ENCODE measurements around the gene MVP.

The MVP gene

DNA sequence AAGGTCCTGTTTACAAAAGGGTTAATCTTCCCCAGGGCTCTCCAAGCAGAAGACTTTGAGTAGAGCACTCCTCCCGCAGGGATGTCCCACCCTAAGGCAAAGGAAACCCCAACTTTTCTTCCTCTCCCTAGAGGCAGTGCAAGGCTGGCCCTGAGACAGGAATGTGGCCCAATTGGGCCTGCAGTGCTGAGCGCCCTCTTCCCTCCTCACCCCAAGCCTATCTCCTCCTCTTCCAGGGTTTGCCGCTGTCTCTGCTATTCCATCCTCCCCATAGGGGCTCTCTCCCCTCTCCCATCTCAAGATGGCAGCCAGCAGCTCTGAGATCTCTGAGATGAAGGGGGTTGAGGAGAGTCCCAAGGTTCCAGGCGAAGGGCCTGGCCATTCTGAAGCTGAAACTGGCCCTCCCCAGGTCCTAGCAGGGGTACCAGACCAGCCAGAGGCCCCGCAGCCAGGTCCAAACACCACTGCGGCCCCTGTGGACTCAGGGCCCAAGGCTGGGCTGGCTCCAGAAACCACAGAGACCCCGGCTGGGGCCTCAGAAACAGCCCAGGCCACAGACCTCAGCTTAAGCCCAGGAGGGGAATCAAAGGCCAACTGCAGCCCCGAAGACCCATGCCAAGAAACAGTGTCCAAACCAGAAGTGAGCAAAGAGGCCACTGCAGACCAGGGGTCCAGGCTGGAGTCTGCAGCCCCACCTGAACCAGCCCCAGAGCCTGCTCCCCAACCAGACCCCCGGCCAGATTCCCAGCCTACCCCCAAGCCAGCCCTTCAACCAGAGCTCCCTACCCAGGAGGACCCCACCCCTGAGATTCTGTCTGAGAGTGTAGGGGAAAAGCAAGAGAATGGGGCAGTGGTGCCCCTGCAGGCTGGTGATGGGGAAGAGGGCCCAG, 7.3 kb upstream of the MVP start:
- H3K27me3 ChIP-seq (ENCODE audit: low read depth, low read length), result no peaks in the 10 kb centered on the region
- no peaks in the 10 kb centered on the region for H3K9me3 ChIP-seq (ENCODE audit: control insufficient read depth in 1 of 2, low read length in 2 of 2)
- H3K4me1 ChIP-seq (ENCODE audit: control insufficient read depth in 1 of 2, insufficient read depth in 2 of 2, low read length in 2 of 2), result peaks cover 25 to 84% of the 10 kb centered on the region in 2 donors
- H3K27ac ChIP-seq (ENCODE audit: low read length), result no peak overlapping the region
- H3K4me3 ChIP-seq (ENCODE audit: low read depth in 1 of 2, low read length in 2 of 2), result peak overlapping the region; percentile 30 to 77
- peaks cover 6 to 13% of the 10 kb centered on the region in 2 donors for H3K36me3 ChIP-seq (ENCODE audit: control insufficient read depth in 1 of 2, insufficient read depth in 2 of 2, low read length in 2 of 2)

DNA sequence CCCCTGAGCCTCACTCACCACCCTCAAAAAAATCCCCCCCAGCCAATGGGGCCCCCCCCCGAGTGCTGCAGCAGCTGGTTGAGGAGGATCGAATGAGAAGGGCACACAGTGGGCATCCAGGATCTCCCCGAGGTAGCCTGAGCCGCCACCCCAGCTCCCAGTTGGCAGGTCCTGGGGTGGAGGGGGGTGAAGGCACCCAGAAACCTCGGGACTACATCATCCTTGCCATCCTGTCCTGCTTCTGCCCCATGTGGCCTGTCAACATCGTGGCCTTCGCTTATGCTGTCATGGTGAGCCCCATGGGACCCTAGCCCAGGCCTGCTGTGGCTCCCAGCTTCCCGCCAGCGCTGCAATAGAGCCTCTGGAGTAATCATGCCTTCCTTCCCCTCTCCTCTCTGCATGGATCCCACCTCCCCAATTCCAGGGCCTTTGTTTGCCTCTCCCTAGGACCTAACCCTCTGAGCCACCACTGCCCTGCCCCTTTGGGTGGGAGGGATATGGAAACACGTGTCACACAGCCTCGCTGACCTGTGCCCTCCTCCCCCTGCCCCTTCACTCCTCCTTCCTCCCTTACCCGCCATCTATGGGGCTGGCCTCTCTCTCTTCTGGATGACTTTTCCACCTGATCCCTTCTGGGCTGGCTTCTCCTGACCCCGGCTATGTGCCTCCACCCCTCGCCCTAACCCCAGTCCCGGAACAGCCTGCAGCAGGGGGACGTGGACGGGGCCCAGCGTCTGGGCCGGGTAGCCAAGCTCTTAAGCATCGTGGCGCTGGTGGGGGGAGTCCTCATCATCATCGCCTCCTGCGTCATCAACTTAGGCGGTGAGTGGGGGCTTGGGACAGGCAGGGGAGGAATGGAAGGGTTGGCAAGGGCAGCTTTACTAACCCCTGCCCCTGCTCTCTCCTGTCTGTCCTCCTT, 6.4 kb upstream of the MVP start:
- H3K9me3 ChIP-seq (ENCODE audit: control insufficient read depth in 1 of 2, low read length in 2 of 2), result no peaks in the 10 kb centered on the region
- H3K4me1 ChIP-seq (ENCODE audit: control insufficient read depth in 1 of 2, insufficient read depth in 2 of 2, low read length in 2 of 2), result peaks cover 17 to 75% of the 10 kb centered on the region in 2 donors
- peaks cover 2 to 14% of the 10 kb centered on the region in 2 donors for H3K36me3 ChIP-seq (ENCODE audit: control insufficient read depth in 1 of 2, insufficient read depth in 2 of 2, low read length in 2 of 2)
- H3K4me3 ChIP-seq (ENCODE audit: low read depth in 1 of 2, low read length in 2 of 2), result peak overlapping the region in 1 of 2 donors; percentile 77
- H3K27me3 ChIP-seq (ENCODE audit: low read depth, low read length), result no peaks in the 10 kb centered on the region
- H3K27ac ChIP-seq (ENCODE audit: low read length), result no peak overlapping the region

DNA sequence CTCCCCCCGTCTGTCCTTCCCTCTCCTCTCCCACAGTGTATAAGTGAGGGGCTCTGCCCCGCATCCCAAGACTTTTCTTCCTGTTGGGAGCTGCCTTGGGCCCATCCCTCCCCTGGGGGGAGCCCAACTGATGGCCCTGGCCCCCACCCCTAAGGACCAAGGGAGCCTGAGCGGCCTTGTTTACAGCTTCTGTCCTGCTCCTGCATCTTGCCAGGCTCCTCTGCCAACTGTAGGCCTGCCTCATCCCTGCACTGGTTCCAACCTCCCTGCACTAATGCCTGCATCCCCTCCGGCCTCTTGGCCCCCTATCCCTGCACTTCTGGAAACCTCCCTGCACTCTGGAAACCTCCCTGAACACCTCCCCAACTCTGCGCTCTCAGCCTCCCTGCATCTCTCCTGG, 5.7 kb upstream of the MVP start:
- Histone ChIP-seq H3K27me3 (ENCODE audit: low read depth, low read length) (no peaks in the 10 kb centered on the region), H3K36me3 (ENCODE audit: control insufficient read depth in 1 of 2, insufficient read depth in 2 of 2, low read length in 2 of 2) (peaks cover 4 to 12% of the 10 kb centered on the region in 2 donors), H3K4me1 (ENCODE audit: control insufficient read depth in 1 of 2, insufficient read depth in 2 of 2, low read length in 2 of 2) (peaks cover 12 to 73% of the 10 kb centered on the region in 2 donors), H3K9me3 (ENCODE audit: control insufficient read depth in 1 of 2, low read length in 2 of 2) (no peaks in the 10 kb centered on the region), H3K27ac (ENCODE audit: low read length) (no peak overlapping the region), H3K4me3 (ENCODE audit: low read depth in 1 of 2, low read length in 2 of 2) (peak overlapping the region in 1 of 2 donors; percentile 85)

DNA sequence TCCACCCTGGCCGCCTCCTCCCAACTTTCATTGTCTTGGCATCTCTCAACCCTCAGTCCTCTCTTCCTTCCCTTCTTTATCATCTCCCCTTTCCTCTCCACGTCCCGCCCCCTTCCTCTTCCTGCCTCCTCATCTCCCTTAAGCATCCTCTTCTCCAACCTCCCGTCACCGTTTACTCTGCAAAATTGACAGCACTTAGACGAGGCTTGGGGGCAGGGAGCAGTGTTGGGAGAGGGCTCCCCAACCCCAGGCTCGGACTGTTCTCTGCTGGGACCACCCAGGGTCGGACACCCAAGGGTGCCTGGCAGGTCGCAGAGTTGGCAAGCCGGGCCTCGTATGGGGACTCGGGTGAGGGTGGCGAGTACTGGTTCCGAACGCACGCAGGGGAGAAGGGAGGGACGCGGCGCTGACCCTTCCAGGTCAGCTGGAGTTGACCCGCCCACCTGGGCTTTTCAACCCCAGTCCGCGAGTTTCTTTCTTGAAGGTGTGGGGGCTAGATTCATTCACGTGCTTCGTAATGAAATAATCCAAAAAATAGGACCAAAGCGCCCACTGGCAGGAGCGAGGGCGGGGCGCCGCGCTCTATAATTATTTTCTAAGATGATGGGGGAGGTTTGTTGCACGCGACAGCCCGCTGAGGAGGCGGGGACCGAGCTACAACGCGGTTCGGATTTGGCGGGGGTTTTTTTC, 5.1 kb upstream of the MVP start:
- H3K4me3 ChIP-seq (ENCODE audit: low read depth in 1 of 2, low read length in 2 of 2), result peak overlapping the region; percentile 83 to 85
- no peak overlapping the region for H3K27ac ChIP-seq (ENCODE audit: low read length)
- H3K36me3 ChIP-seq (ENCODE audit: control insufficient read depth in 1 of 2, insufficient read depth in 2 of 2, low read length in 2 of 2), result peaks cover 4 to 6% of the 10 kb centered on the region in 2 donors
- no peaks in the 10 kb centered on the region for H3K9me3 ChIP-seq (ENCODE audit: control insufficient read depth in 1 of 2, low read length in 2 of 2)
- H3K4me1 ChIP-seq (ENCODE audit: control insufficient read depth in 1 of 2, insufficient read depth in 2 of 2, low read length in 2 of 2), result peaks cover 16 to 73% of the 10 kb centered on the region in 2 donors
- H3K27me3 ChIP-seq (ENCODE audit: low read depth, low read length), result no peaks in the 10 kb centered on the region

DNA sequence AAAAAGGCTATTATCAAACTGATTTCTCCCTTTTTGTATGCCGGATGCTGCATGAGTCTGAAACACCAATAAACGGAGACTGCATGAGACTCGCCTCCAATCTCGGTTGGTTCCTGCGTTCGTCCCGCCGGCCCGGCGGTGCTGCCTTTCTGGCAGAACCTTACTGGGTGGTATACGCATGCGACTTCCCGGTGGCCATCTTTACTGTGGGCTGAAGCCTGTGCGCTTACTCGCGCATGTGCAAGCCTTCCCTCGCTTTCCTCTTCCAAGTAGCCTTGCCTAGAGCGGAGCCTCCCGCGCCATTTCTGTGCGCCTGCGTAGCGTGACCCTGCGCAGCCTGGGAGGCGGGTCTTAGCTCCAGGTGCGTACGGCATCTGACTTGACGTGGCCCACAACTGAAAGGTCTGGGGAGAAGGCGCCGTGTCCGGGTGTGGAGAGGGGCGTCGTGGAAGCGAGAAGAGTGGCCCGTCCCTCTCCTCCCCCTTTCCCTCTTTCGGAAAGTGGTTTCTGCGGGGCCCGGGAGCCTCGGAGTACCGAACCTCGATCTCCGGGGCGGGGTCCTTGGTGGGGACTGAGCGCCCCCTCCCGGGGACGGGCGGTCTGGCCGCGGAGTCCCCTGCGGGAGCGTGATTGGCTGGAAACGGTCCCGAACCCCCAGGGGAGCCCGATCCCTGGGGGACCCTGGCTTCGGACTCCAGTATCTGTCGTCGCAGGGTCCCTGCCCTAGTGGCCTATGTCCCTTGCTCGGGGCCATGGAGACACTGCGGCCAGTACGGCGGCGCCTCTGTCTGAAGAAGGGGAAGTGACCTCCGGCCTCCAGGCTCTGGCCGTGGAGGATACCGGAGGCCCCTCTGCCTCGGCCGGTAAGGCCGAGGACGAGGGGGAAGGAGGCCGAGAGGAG, 4.2 kb upstream of the MVP start, which contains the start of gene PAGR1:
PAGR1 (plus strand) TSS at position 360 of the 901 bp plus-strand sequence; CDS start at position 734, 374 bp downstream.
- Histone ChIP-seq H3K4me3 (ENCODE audit: low read depth in 1 of 2, low read length in 2 of 2) (peak within 1 kb of the TSS; percentile 83 to 85), H3K27me3 (ENCODE audit: low read depth, low read length) (no peaks in the 10 kb centered on the region), H3K9me3 (ENCODE audit: control insufficient read depth in 1 of 2, low read length in 2 of 2) (no peaks in the 10 kb centered on the region), H3K36me3 (ENCODE audit: control insufficient read depth in 1 of 2, insufficient read depth in 2 of 2, low read length in 2 of 2) (peaks cover 4 to 6% of the 10 kb centered on the region in 2 donors), H3K27ac (ENCODE audit: low read length) (peak within 1 kb of the TSS; percentile 90), H3K4me1 (ENCODE audit: control insufficient read depth in 1 of 2, insufficient read depth in 2 of 2, low read length in 2 of 2) (peaks cover 8 to 66% of the 10 kb centered on the region in 2 donors)

DNA sequence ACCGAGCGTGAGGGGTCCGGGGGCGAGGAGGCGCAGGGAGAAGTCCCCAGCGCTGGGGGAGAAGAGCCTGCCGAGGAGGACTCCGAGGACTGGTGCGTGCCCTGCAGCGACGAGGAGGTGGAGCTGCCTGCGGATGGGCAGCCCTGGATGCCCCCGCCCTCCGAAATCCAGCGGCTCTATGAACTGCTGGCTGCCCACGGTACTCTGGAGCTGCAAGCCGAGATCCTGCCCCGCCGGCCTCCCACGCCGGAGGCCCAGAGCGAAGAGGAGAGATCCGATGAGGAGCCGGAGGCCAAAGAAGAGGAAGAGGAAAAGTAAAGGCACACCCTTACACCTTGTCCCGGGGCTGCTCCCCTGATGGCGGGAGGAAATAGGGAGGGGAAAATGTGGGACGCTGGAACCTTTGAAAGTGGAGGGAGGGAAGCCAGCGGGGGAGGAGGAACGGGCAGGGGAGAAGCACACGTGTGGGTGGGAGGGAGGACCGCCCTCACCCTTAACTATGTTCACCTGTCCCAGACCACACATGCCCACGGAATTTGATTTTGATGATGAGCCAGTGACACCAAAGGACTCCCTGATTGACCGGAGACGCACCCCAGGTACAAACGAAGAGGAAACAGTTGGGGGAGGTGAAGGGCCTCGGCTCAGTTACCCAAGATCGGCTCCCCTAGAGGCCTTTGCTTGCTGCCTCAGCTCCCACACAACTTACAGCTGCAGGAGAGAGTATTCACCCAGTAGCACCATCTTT, 3.4 kb upstream of the MVP start:
- H3K4me3 ChIP-seq (ENCODE audit: low read depth in 1 of 2, low read length in 2 of 2), result peak overlapping the region; percentile 83 to 85
- peaks cover 4 to 10% of the 10 kb centered on the region in 2 donors for H3K36me3 ChIP-seq (ENCODE audit: control insufficient read depth in 1 of 2, insufficient read depth in 2 of 2, low read length in 2 of 2)
- H3K9me3 ChIP-seq (ENCODE audit: control insufficient read depth in 1 of 2, low read length in 2 of 2), result no peaks in the 10 kb centered on the region
- peaks cover 13 to 73% of the 10 kb centered on the region in 2 donors for H3K4me1 ChIP-seq (ENCODE audit: control insufficient read depth in 1 of 2, insufficient read depth in 2 of 2, low read length in 2 of 2)
- no peaks in the 10 kb centered on the region for H3K27me3 ChIP-seq (ENCODE audit: low read depth, low read length)
- H3K27ac ChIP-seq (ENCODE audit: low read length), result peak overlapping the region; percentile 90

DNA sequence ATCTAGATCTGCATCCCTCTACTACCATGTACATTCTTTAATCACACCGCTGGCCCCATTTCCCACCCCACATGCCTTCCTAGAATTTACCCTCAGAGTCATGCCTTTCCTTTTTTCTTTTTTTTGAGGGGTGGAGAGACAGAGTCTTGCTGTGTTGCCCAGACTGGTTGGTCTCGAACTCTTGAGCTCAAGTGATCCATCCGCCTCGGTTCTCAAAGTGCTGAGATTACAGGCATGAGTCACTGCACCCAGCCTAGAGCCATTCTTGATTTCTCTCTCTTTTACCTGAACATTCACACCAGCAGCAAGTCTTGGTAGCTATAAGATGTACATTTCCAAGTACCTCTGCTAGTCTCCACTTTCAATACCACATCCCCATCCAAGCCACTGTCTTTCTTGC, 2.2 kb upstream of the MVP start:
- Histone ChIP-seq H3K9me3 (ENCODE audit: control insufficient read depth in 1 of 2, low read length in 2 of 2) (no peaks in the 10 kb centered on the region), H3K27me3 (ENCODE audit: low read depth, low read length) (no peaks in the 10 kb centered on the region), H3K4me1 (ENCODE audit: control insufficient read depth in 1 of 2, insufficient read depth in 2 of 2, low read length in 2 of 2) (peaks cover 18 to 70% of the 10 kb centered on the region in 2 donors), H3K27ac (ENCODE audit: low read length) (no peak overlapping the region), H3K36me3 (ENCODE audit: control insufficient read depth in 1 of 2, insufficient read depth in 2 of 2, low read length in 2 of 2) (peaks cover 4 to 12% of the 10 kb centered on the region in 2 donors), H3K4me3 (ENCODE audit: low read depth in 1 of 2, low read length in 2 of 2) (no peak overlapping the region)

DNA sequence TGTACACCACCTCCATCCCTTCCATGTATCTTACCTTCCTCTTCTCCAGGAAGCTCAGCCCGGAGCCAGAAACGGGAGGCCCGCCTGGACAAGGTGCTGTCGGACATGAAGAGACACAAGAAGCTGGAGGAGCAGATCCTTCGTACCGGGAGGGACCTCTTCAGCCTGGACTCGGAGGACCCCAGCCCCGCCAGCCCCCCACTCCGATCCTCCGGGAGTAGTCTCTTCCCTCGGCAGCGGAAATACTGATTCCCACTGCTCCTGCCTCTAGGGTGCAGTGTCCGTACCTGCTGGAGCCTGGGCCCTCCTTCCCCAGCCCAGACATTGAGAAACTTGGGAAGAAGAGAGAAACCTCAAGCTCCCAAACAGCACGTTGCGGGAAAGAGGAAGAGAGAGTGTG, 756 bp upstream of the MVP start:
- H3K4me3 ChIP-seq (ENCODE audit: low read depth in 1 of 2, low read length in 2 of 2), result peak overlapping the region; percentile 74 to 96
- peaks cover 4 to 12% of the 10 kb centered on the region in 2 donors for H3K36me3 ChIP-seq (ENCODE audit: control insufficient read depth in 1 of 2, insufficient read depth in 2 of 2, low read length in 2 of 2)
- H3K4me1 ChIP-seq (ENCODE audit: control insufficient read depth in 1 of 2, insufficient read depth in 2 of 2, low read length in 2 of 2), result peaks cover 18 to 63% of the 10 kb centered on the region in 2 donors
- H3K27ac ChIP-seq (ENCODE audit: low read length), result peak overlapping the region; percentile 99
- H3K27me3 ChIP-seq (ENCODE audit: low read depth, low read length), result no peaks in the 10 kb centered on the region
- no peaks in the 10 kb centered on the region for H3K9me3 ChIP-seq (ENCODE audit: control insufficient read depth in 1 of 2, low read length in 2 of 2)

DNA sequence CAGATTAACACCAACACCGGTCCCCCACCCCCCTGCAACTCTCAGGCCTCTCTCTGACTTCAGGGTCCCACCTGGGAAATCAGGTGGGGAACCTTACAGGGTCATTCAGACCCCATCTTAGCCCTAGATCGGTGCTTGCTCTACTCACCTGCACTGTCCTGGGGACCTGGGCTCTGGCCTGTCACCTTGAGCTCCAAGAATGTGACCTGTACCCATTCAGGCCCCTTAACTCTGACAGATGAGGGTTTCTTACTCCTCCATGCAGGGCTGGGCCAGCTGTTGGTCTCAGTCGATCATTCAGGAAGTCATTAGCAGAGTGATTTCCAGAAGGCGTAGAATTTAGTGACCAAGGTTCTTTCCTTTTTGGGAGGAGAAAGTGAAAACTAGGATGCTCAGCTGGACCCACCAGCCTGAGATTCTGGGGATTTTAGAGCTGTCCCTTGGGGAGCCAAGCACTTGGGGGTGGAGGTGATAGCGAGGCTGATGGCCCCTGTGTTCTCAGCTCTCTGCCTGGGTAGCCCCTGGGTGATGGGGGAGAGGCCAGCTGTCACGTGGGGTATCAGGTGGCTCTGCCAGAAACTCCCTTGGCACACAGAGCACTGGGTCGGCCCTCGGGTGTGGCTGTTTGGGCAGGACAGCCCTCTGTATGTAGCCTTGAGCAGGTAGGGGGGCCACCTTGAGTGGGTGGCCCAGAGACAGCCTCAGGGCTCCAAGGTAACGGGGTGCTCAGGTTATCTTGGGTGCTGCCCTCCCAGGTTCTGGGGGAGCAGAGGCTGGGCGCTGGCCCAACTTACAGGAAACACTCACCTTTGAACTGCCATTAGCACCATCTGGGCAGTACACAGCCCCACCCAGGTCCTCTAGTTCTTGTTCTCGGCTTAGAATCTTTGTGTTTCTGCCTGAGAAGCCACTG, 724 bp downstream of the MVP start:
- peaks cover 24 to 67% of the 10 kb centered on the region in 2 donors for H3K4me1 ChIP-seq (ENCODE audit: control insufficient read depth in 1 of 2, insufficient read depth in 2 of 2, low read length in 2 of 2)
- peak overlapping the region; percentile 74 to 96 for H3K4me3 ChIP-seq (ENCODE audit: low read depth in 1 of 2, low read length in 2 of 2)
- peaks cover 4 to 12% of the 10 kb centered on the region in 2 donors for H3K36me3 ChIP-seq (ENCODE audit: control insufficient read depth in 1 of 2, insufficient read depth in 2 of 2, low read length in 2 of 2)
- peak overlapping the region; percentile 99 for H3K27ac ChIP-seq (ENCODE audit: low read length)
- H3K27me3 ChIP-seq (ENCODE audit: low read depth, low read length), result no peaks in the 10 kb centered on the region
- no peaks in the 10 kb centered on the region for H3K9me3 ChIP-seq (ENCODE audit: control insufficient read depth in 1 of 2, low read length in 2 of 2)

All from muscle layer of duodenum (tissue), 2 donors.